HEK293 (cell line): ENCODE data around the gene MMP15.

Source experiments
- KLF9 ChIP-seq: fragments of 450-650 bp; formaldehyde crosslinking; IDR thresholded peaks from 2 replicates; pipeline ENCODE4 v1.5.1; 2016; ENCODE audit warnings: missing biosample characterization, missing genetic modification characterization, low read depth
- ZNF133 ChIP-seq: fragments of 450-650 bp; formaldehyde crosslinking; IDR thresholded peaks from 2 replicates; pipeline ENCODE4 v1.5.1; 2016; ENCODE audit warnings: missing biosample characterization, missing genetic modification characterization
- ZNF830 ChIP-seq: fragments of 450-650 bp; IDR thresholded peaks from 2 replicates; pipeline ENCODE4 v1.5.0; 2018; ENCODE audit warnings: missing biosample characterization, missing genetic modification characterization, low read depth, mild to moderate bottlenecking, moderate library complexity
- TF ChIP-seq, protein P1 (sequence below): fragments of 450-650 bp; formaldehyde crosslinking; IDR thresholded peaks from 2 replicates; pipeline ENCODE4 v1.5.1; 2016; ENCODE audit warnings: missing biosample characterization, missing genetic modification characterization

DNA sequence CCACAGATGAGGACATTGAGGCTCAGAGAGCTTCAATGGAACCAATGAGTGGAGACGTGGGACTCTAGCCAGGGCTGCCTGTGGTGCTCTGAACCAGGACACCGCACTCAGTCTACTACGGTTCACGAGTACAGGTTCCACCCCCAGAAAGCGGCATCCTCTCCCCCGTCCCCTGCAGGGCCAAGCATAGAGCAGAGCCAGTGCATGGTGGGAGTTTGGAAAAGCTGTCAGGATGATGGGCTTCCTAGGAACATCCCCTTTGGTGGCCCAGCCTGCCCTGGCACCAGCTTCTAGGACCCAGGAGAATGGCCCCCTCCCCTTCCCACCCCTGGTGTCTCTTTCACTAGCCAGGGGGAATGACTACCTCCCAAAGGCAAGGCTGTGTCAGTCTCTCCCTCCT lies 33.5 kb upstream of the MMP15 start:
- TF ChIP-seq, protein P1, sequence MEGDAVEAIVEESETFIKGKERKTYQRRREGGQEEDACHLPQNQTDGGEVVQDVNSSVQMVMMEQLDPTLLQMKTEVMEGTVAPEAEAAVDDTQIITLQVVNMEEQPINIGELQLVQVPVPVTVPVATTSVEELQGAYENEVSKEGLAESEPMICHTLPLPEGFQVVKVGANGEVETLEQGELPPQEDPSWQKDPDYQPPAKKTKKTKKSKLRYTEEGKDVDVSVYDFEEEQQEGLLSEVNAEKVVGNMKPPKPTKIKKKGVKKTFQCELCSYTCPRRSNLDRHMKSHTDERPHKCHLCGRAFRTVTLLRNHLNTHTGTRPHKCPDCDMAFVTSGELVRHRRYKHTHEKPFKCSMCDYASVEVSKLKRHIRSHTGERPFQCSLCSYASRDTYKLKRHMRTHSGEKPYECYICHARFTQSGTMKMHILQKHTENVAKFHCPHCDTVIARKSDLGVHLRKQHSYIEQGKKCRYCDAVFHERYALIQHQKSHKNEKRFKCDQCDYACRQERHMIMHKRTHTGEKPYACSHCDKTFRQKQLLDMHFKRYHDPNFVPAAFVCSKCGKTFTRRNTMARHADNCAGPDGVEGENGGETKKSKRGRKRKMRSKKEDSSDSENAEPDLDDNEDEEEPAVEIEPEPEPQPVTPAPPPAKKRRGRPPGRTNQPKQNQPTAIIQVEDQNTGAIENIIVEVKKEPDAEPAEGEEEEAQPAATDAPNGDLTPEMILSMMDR (tag by site-specific recombination): no peak
- TF ChIP-seq KLF9 (no peak), ZNF133 (no peak), ZNF830 (tag by site-specific recombination) (no peak)
